ENCODE results near the gene USF3. TPM values are rescaled to one million over a fixed set of nuclear protein-coding genes. Genes with fewer than 3 reads are reported as not detected.

USF3 gene
- total RNA-seq, 1 experiment from 2014 or later = 13.5 TPM

GRCh38 chr3:113690482-113690881, 6.0 kb downstream of the USF3 start:
- no peaks in the 10 kb centered on the region for H3K27me3 ChIP-seq (ENCODE audit: insufficient read depth, low read length)
- H3K36me3 ChIP-seq (ENCODE audit: control insufficient read depth in 1 of 2, insufficient read depth in 2 of 2, low read length in 2 of 2) = no peaks in the 10 kb centered on the region
- CTCF ChIA-PET = no interaction called here
- no peak overlapping the region for H3K4me3 ChIP-seq (replicated peaks in 1 of 2; ENCODE audit: low read depth in 1 of 2, low read length in 2 of 2)
- no peak overlapping the region for H3K4me2 ChIP-seq (ENCODE audit: low read length)
- H3K4me1 ChIP-seq (ENCODE audit: control insufficient read depth in 1 of 2, insufficient read depth in 2 of 2, low read length in 2 of 2) = peaks cover 0 to 5% of the 10 kb centered on the region in 2 experiments; a peak in 2 of 4 replicates
- no TSS peak for BruUV-seq (replicated peaks)
- no peak for TF ChIP-seq SRF (IDR thresholded peaks at IDR 0.05; ENCODE audit: low read depth)
- H3K27ac ChIP-seq (ENCODE audit: low read depth, low read length) = no peak overlapping the region
- no peak for DNase-seq (ENCODE audit: low read depth, low spot score)
- no peaks in the 10 kb centered on the region for H3K9me3 ChIP-seq (ENCODE audit: control insufficient read depth in 1 of 2, insufficient read depth in 1 of 2, low read depth in 1 of 2, low read length in 2 of 2)
- no peak overlapping the region for H2AFZ ChIP-seq (ENCODE audit: low read depth, low read length, poor library complexity, severe bottlenecking)
- no peak for ATAC-seq
- H3K79me2 ChIP-seq (ENCODE audit: insufficient read depth, low read length) = peaks cover under 1% of the 10 kb centered on the region; the same call in 1 of the 2 replicates
- H3K9me2 ChIP-seq (ENCODE audit: insufficient read depth) = no peaks in the 10 kb centered on the region
- H4K20me1 ChIP-seq (ENCODE audit: insufficient read depth) = no peaks in the 10 kb centered on the region
- intact Hi-C loops (cut with micrococcal nuclease) = no loop called here
- POLR2A ChIA-PET = no interaction called here
- H3K9ac ChIP-seq (ENCODE audit: low read length) = no peak overlapping the region
- RAD21 ChIA-PET (ENCODE audit: low non-redundant PET in 1 of 2, low total read pairs in 2 of 2, uncharacterized antibody in 2 of 2, unreplicated experiment in 2 of 2) = no interaction called here

GRCh38 chr3:113685956-113686721, 10.3 kb downstream of the USF3 start:
- CTCF ChIA-PET = no interaction called here
- Histone ChIP-seq H3K4me1 (ENCODE audit: control insufficient read depth in 1 of 2, insufficient read depth in 2 of 2, low read length in 2 of 2) (no peaks in the 10 kb centered on the region), H3K9ac (ENCODE audit: low read length) (no peak overlapping the region), H3K4me3 (replicated peaks in 1 of 2; ENCODE audit: low read depth in 1 of 2, low read length in 2 of 2) (no peak overlapping the region), H2AFZ (ENCODE audit: low read depth, low read length, poor library complexity, severe bottlenecking) (no peak overlapping the region), H3K27ac (ENCODE audit: low read depth, low read length) (no peak overlapping the region), H3K9me3 (ENCODE audit: control insufficient read depth in 1 of 2, insufficient read depth in 1 of 2, low read depth in 1 of 2, low read length in 2 of 2) (no peaks in the 10 kb centered on the region), H3K27me3 (ENCODE audit: insufficient read depth, low read length) (no peaks in the 10 kb centered on the region), H3K79me2 (ENCODE audit: insufficient read depth, low read length) (no peaks in the 10 kb centered on the region; the same call in 1 of the 2 replicates), H3K36me3 (ENCODE audit: control insufficient read depth in 1 of 2, insufficient read depth in 2 of 2, low read length in 2 of 2) (no peaks in the 10 kb centered on the region), H3K4me2 (ENCODE audit: low read length) (no peak overlapping the region), H3K9me2 (ENCODE audit: insufficient read depth) (no peaks in the 10 kb centered on the region), H4K20me1 (ENCODE audit: insufficient read depth) (no peaks in the 10 kb centered on the region)
- ATAC-seq (no peak), DNase-seq (ENCODE audit: low read depth, low spot score) (no peak)
- BruUV-seq (replicated peaks) = no TSS peak
- no peak for TF ChIP-seq JUND (IDR thresholded peaks at IDR 0.05)
- TF ChIP-seq SP1 (IDR thresholded peaks at IDR 0.05; ENCODE audit: low read depth) = no peak
- no peak for TF ChIP-seq TCF7L2 (IDR thresholded peaks at IDR 0.05; ENCODE audit: borderline replicate concordance, extremely low read depth, insufficient read depth, insufficient read length)
- TF ChIP-seq FOSL1 (IDR thresholded peaks at IDR 0.05; ENCODE audit: low read depth) = no peak
- no peak for TF ChIP-seq CEBPB (IDR thresholded peaks at IDR 0.05; ENCODE audit: low read depth)
- TF ChIP-seq EZH2phosphoT487 (IDR thresholded peaks at IDR 0.05; ENCODE audit: borderline replicate concordance) = no peak
- no peak for TF ChIP-seq POLR2A (IDR thresholded peaks at IDR 0.05; ENCODE audit: borderline replicate concordance, extremely low read depth, insufficient read depth, insufficient read length)
- TF ChIP-seq ZFX (IDR thresholded peaks at IDR 0.05) = no peak
- TF ChIP-seq SRF (IDR thresholded peaks at IDR 0.05; ENCODE audit: low read depth) = no peak
- POLR2A ChIA-PET = no interaction called here
- RAD21 ChIA-PET (ENCODE audit: low non-redundant PET in 1 of 2, low total read pairs in 2 of 2, uncharacterized antibody in 2 of 2, unreplicated experiment in 2 of 2) = no interaction called here
- intact Hi-C loops (cut with micrococcal nuclease) = no loop called here
